A204.1 (cell line): ENCODE results near the gene MDM1.

Experiments used
- FAIRE-seq: peaks from 2 replicates; lab custom pipeline; 2012; peaks lifted over from hg19 to GRCh38; lab: Jason Lieb, UNC

Gene MDM1, protein sequence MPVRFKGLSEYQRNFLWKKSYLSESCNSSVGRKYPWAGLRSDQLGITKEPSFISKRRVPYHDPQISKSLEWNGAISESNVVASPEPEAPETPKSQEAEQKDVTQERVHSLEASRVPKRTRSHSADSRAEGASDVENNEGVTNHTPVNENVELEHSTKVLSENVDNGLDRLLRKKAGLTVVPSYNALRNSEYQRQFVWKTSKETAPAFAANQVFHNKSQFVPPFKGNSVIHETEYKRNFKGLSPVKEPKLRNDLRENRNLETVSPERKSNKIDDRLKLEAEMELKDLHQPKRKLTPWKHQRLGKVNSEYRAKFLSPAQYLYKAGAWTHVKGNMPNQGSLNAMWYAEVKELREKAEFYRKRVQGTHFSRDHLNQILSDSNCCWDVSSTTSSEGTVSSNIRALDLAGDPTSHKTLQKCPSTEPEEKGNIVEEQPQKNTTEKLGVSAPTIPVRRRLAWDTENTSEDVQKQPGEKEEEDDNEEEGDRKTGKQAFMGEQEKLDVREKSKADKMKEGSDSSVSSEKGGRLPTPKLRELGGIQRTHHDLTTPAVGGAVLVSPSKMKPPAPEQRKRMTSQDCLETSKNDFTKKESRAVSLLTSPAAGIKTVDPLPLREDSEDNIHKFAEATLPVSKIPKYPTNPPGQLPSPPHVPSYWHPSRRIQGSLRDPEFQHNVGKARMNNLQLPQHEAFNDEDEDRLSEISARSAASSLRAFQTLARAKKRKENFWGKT

DNA sequence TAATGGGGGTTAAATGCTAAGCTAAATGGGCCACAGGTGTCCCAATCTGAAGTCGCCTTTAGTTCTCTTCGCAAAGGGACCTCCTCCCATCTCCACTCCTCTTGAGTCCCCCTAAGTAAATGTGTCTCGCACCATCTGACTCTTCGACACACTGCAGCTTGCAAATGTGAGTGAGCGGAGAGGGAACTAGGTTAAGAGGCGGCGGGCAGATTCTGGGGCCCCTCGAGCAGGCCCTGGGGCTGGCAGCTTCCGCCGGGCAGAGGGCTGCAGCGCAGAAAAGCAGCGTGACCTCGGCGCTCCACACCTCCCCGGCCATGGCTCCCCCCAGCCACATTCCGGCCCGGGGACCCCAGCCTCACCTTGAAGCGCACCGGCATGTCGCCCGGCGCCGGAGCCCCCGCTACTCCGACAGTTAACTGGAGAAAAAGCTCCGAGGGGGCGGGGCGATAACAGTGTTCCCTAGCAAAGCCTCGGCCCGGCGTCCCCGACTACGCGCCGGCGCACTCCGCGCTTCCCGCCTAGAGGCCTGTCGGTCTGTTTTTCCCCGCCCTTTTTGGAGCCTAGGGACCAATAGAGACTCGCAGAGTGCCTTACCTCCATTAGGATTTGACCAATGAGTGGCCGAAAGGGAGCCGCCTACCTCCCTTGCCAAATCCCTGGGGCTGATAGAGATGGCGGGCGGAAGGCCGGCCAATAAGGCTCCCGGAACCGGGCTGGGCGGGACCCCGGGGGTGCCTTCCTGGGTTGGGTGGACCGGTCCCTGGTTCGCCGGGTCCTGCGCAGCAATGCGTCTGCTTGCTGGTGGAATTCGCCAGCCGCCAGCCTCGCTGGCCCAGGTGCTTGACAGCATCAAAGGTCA is at the start of gene MDM1:
Gene MDM1 (minus strand): TSS at position 494 of the 859 bp plus-strand sequence. CDS start 117 bp downstream, at position 377.
- FAIRE-seq, result peak; percentile 98

DNA sequence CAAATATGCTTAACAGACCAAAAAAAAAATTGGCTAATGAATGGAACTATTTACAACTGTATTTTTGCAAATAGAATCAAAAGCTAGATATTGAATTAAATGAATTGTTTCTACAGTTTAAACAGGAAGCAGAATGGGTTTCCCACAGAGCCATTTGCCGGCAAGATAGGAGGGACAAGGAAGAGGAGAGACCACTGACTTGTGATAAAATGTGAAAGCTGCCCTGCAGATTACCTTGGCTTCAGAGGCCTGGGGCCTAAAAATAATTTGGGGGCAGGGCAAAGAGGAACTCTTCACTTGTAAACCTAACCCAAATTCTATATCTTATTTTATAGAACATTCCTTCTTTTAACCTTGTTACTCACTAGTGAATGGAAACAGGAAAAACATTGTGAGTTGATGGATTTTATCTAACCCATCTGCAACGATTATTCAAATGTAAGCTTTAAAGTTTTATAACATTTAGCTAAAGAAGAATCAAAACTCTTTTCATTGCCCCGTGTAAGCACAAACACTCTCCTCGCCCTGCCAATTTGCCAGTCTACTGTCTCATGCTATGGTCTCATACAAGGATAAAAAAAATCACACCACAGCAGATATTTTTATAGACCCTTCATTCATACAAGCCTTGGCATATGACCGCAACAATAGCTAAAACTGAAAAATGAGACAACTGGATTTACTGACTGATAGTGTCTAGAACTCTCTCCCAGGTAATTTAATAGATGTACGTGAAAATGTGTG is 49.5 kb upstream of the MDM1 start:
- FAIRE-seq, result no peak

DNA sequence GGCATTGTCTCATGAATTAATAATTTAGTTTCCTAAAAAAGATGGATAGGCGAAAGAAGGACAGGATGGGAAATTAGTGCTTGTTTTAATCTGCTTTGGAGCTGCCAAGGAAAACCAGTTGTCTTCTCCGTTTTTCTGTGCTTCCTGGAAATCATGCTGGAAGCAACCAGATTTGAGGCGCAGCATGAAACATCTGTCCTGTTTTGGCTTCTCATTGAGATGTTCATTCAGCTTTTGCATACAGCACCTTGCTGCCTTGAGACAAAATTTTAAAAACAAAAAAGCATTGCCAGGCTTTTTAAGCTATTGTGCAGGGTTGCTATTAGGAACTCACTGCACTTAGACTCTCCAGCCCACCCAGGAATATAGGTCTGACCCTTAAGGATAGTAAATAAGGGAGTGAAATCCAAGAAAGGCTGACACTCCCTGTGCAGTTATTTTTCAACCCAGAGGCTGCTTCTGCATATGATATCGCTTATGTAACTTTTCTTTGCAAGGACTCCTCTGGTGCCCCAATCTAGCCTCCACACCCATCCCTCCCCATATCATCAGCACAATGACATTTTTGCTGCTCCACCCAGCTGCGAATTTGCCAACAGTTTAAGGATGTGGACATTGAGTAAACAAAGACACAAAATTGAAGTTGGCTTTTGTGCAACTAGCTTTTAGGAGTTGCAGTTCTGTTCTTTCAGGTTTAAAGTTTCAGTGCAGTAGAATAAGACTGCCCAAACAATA is 46.9 kb upstream of the MDM1 start:
- no peak for FAIRE-seq

DNA sequence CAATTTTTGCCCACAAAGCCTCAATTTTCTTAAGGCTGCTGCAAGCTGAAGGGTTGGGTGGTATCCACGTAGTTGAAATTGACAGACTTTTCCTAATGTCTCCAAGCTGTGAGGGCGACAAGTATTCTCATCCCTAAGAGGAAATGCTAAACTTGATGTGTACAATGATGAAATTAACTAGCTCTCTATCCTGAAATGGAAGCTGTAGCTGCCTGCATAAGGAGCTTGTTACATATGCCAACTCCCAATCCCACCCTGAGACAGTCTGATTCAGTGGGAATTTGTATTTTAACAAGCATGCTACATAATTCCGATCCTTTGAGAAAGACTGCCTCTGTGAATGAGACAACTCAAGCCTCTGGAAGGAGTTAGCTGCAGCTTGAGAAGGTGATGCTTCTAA is 45.7 kb upstream of the MDM1 start:
- no peak for FAIRE-seq

DNA sequence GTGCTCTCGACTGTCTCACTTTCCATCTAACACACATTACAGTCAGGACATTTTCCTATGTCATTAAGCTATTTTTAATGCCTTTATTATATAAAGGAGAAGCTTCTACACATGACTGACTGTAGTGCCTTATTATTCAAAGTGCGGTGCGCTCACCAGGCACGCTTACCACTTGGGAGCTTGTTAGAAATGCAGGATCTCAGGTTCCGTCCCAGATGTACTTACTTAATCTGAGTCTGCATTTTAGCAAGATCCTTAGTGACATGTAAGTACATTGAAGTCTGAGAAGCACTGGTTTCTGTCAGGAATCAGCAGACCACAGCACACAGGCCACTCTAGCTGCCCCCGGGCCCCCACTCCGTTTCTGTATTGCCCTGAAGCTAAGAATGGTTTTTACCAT is 44.7 kb upstream of the MDM1 start:
- no peak for FAIRE-seq

DNA sequence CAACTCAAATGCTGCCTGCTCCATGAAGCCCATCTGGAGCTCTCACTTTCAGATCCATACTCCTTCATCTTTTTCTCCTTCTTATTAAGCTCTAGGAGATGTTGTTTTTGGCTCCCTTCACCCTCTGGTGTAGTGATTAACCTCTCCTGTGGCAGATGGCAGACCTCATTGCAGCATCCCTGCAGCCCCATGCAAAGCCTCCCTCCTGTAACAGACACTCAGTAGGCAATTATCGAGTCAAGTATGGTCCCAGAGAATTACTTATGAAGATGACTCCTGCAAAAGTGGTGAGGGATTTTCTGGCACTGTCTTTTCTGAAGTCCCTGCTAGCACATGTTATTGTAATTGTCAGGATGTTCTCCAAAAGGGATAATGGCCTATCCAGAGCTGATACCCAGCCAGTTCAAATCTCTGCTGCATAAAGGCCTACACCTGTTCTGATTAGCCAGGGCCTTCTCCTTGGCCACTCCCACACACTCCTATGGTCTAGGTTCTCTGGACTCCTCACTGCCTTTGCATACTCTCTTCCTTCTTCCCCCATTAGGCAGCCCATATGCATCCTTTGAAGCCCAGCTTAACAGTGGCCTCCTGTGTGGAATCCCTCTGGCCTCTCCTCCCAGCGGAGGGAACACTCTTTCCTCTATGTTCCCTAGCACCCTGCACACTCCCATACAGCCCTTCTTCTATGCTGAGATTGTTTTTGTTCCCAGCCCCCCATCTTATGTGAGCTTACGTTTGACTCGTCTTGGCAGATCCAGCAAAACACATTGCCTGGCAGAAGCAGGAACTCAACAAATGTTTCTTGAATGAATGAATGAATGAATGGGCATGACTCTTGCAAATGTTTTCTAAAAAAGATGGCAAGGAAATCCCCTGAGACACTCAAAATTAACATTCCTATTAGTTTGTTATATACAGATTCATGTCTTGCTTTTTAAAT is 43.9 kb upstream of the MDM1 start:
- FAIRE-seq, result no peak

DNA sequence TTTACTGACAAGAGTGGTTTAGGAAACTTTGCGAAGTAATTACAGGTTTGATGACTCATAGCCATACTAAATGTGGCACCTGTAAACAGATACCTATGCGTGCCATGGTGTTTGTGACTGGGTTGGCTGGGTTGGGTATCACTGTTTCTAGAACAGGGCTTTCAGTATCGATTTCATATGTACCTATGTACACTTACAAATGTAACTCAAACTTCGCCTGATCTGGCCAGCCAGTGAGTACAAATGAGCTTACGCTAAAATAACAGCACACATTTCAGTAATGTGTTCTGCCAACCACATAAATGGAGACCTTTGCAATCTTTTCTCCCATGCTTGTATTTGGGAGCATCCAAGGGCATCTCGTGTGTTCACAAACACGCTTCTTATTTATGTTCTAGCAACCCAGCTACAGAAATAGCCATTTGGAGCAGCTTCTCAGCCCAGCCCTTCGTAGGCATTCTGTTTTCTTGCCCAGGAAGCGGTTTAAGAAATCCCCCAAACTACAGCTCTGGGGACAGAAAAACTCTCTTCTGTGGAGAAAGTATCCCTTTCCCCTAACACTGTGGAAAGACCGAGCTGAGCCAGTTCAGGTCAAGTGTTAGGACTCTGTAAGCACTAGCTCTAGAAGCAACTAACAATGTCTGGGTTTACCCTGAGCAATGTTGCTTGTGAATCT is 42.3 kb upstream of the MDM1 start:
- FAIRE-seq, result no peak

DNA sequence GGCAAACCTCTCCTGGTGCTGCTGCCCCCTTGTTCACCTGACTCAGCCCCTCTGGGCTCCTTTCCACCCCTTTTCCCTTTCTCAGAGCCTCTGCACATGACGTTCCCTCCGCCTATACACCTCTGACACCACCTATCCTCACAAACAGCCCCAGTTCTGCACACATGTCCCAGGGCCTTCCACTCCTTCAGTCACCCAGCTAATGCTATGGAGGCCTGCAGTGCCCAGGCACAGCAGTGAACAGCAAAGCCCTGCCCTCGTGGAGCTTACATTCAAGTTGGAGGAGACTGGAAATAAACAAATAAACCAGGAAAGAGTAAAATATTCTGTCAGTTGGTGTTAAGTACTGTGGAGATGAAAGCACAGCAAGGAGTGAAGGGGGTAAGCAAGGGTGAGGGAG is 38.5 kb upstream of the MDM1 start:
- FAIRE-seq, result no peak

DNA sequence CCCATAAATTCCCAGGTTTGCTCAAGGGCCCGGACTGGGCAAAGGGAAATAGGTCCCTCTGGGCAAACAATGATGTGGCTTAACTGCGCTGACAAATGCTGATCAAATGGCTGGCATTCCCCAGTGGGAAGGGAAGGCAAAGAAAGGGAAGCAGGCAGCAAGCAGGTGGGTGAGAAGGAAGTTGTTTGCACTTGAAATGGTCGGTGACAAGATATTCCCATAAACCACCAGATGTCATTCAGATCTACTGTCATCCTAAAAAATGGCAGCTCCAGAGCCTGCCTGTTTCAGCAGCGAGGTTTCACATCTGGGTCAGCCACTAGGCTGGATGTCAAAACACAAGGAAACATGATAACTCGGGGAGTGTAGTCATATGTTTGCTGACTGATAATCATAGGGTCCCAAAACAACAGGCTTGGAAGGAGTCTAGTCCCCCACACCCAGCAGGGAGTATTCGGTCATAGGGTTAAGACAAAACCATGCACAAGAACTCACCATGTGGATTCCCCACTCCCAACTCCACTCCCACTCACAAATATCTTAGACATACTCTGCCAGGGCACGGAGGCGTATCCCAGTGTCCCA is 37.9 kb upstream of the MDM1 start:
- FAIRE-seq, result no peak

DNA sequence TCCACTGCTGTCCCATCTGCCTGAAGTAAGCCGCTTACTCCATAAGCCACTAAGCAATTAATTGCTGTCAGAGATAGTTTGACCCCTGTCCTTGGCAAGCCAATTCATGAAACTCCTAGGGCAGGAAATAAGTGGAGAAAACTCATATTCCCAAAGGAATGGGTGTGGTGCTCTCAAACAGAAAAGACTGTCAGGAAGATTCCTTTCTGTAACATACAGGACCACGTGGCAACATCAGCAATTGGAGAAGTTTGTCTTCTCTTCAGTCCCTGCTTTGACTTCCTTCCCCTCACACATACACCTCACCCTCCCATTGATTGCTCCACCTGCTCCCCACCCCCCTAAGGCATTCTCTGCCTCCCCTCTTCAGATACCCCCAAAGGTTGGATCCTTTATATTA is 36.2 kb upstream of the MDM1 start:
- no peak for FAIRE-seq

DNA sequence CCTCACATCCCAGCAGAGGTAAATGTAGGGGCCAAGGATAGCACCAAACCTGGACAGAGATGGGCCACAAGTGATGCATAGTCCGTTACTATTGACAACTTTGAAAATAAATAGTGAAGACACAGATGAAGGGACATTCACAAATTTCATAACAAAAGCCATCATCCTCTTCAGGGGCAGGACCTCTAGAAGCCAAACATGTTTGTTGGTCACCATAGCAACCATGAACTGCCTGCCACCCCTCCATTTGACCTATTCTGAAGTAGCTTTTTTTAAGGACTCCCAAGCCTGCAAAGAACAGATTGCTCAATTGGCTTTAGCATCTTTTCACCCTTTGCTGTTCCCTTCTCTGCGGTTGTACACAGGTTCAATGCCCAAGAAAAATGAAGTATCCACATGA is 35.7 kb upstream of the MDM1 start:
- no peak for FAIRE-seq

DNA sequence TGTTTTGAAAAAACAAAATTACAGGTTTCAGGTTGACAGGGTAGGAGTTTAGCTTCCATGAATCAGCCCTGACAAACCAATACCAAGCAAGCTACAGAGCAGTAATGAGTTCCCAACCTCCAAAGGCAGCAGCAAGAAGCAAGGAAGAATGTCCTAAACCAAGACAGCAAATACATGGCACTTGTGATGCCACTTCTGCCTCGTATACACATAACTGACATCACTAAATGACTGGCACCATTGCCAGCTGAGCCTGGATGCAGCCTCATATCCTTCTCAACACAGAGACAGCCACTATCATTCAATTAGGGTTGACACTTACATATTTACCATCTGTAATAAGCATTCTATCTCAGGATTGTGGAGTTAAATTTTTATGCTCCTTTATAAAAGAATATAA is 35.0 kb upstream of the MDM1 start:
- no peak for FAIRE-seq

DNA sequence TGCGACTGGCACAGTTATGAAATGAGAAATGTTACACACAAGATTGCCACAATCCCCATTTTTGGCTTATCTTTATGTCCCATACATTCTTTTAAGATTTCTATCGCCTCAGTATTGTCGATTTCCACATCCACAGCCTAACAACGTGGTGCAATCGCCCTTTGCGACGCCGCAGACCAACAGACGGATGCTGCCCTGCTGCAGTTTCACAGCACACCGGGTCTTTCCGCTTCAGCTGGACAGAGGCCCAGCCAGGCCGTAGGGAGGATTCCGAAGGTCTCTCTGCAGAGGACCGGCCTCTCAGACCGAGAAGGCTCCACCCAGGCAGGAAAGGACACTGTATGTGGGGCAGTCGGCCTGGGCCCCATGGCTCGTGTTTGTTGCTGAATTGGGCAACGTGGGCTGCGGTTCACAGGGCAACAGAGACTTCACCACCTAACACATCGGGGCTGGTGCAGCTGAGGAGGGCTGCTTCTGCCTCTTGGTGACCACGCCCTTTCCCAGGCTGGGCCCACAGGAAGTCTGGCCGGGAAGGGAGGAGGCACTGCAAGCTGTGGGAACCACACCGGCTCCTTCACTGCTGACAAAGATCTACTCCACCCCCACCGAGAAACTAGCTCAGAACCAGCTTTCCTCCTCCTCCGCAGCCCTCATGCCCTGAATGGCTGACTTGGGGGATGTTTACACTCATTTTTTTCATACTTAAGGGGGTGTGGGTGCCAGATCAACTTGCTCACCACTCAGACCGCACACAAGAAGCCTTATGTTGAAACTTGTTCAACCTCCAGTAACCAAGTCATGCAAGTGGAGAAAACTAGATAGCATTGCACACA is 32.9 kb upstream of the MDM1 start:
- no peak for FAIRE-seq

DNA sequence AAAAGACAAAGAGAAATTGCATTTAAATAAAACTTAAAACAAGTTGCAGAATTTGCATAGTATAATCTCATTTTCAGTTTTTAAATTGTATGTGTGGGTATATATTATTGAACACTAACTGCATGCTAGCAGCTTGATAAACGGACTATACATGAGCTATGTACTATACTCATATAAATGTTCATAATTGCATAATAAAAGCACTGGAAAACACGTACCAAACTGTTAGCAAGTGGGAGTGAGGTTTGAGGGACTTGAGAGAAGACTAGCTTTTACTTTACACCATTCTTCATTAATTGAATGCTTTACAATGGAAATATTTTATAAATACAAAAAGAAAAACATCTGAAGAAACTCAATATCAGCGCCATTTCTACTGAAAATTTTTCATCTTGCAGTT is 32.2 kb upstream of the MDM1 start:
- no peak for FAIRE-seq

DNA sequence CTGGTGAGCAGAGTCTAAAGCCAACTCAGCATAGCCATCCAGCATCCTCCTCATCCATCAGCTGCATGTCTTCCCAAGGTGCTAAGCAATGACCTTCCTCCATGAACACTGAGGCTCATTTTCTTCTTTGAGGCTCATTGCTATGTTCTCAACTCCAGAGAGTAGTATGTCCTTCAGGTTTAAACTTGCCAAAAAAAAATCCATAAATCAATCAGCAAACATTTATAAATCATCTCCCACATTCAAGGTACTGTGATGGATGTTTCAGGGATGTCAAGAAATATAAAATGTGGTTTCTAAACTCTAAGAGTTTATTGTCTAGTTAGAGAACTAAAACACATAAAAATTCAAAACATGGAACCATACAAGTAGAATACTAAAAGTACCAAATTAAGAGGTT is 29.8 kb upstream of the MDM1 start:
- FAIRE-seq, result no peak

DNA sequence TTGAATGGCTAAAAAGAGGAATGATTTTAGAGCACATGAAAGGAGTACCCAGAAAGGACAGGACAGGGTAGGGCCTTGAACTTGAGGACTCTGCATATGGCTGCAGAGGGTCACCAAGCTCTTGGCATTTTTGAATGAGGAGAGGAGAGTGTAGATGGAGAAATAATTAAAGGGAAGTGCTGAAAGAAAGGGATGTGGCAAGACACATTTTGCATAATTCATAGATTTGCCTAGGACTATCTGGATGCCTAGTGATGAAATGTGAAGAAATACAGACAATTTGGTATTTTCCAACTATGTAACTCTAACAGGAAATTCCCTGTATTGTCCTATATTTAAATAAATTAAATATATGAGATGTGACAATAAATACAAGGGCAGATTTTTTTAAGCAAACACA is 27.5 kb upstream of the MDM1 start:
- no peak for FAIRE-seq

DNA sequence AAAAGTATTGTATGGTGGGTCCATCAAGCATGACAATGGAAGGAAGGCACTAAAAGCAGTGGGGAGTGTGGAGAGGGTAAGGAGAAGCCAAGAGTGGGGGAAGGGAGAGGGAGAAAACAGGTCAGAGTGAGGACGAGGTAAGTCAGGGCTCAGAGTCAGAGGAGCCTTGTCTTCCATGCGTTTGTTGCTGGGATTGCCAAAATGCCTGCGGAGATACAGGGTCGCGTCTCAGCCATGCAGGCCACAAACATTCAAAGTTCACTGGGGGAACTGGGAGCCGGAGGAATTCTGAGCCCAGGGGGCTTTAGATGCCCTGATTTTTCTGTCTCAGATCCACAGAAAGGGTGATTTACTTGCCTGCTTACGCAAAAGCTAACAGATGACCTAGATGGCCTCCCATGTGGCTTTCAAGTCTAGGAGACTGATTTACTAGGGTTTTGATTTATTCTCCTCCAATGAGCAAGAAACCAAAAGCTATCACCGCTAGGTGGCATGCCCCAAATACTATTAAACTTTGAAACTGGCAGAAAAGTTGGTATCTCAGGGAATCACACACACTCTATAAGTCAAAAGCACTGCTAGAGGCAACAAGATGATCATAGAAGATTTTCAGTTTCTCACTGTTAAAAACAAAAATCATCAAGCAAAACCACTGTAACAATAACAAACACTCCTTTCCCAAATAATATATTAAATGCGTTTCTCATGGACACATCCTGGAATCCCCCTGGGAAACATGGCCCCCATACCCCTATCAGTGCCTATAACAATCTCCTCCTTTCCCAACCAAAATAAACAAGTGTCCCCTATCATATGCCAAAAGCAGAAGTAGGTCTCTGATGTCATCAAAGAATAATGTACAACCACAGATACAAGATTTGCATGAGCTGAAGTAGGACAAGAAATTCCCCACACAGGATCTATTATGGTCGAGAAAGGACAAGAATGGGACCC is 26.6 kb upstream of the MDM1 start:
- peak; percentile 65 for FAIRE-seq
